Glomerular visceral epithelial cell (primary cell): ENCODE results near the gene GATA3.

Experiments used
- DNase-seq: peaks from one replicate; pipeline ENCODE4 v3.0.0-alpha.2; 2016; ENCODE audit errors: extremely low spot score

The GATA3 gene

GRCh38 chr10:8100366-8100765 is 45.9 kb downstream of the GATA3 start:
- DNase-seq = no peak

- no peak for DNase-seq
Observed at GRCh38 chr10:8102708-8103401, 48.4 kb downstream of the GATA3 start.

GRCh38 chr10:8103543-8103942 is 49.1 kb downstream of the GATA3 start:
- no peak for DNase-seq

- DNase-seq = no peak
Observed at GRCh38 chr10:8104005-8104404, 49.5 kb downstream of the GATA3 start.

GRCh38 chr10:8104721-8105120 is 50.2 kb downstream of the GATA3 start:
- no peak for DNase-seq

GRCh38 chr10:8105932-8106331 is 51.4 kb downstream of the GATA3 start:
- DNase-seq = no peak

- DNase-seq = no peak
Observed at GRCh38 chr10:8112230-8112905, 57.9 kb downstream of the GATA3 start.

GRCh38 chr10:8112942-8113442 is 58.5 kb downstream of the GATA3 start:
- DNase-seq = no peak

GRCh38 chr10:8113616-8114015 is 59.1 kb downstream of the GATA3 start:
- DNase-seq = no peak

- DNase-seq = no peak
Observed at GRCh38 chr10:8114741-8115617, 60.5 kb downstream of the GATA3 start.

GRCh38 chr10:8115618-8115980 is 61.1 kb downstream of the GATA3 start:
- no peak for DNase-seq

- DNase-seq = no peak
Observed at GRCh38 chr10:8116474-8116873, 62.0 kb downstream of the GATA3 start.

- DNase-seq = no peak
Observed at GRCh38 chr10:8116926-8117493, 62.5 kb downstream of the GATA3 start.

- DNase-seq = no peak
Observed at GRCh38 chr10:8121201-8121890, 66.9 kb downstream of the GATA3 start.

- DNase-seq = no peak
Observed at GRCh38 chr10:8122611-8123369, 68.3 kb downstream of the GATA3 start.

- DNase-seq = no peak
Observed at GRCh38 chr10:8124436-8124835, 69.9 kb downstream of the GATA3 start.
